ENCODE data around the gene ZNF488.
"Not testable (repeated sequence)": the region's sequence is repeated elsewhere in the genome, so short reads cannot be mapped to it uniquely, and the experiment has no call there.

The ZNF488 gene, protein sequence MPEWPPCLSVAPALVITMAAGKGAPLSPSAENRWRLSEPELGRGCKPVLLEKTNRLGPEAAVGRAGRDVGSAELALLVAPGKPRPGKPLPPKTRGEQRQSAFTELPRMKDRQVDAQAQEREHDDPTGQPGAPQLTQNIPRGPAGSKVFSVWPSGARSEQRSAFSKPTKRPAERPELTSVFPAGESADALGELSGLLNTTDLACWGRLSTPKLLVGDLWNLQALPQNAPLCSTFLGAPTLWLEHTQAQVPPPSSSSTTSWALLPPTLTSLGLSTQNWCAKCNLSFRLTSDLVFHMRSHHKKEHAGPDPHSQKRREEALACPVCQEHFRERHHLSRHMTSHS

DNA sequence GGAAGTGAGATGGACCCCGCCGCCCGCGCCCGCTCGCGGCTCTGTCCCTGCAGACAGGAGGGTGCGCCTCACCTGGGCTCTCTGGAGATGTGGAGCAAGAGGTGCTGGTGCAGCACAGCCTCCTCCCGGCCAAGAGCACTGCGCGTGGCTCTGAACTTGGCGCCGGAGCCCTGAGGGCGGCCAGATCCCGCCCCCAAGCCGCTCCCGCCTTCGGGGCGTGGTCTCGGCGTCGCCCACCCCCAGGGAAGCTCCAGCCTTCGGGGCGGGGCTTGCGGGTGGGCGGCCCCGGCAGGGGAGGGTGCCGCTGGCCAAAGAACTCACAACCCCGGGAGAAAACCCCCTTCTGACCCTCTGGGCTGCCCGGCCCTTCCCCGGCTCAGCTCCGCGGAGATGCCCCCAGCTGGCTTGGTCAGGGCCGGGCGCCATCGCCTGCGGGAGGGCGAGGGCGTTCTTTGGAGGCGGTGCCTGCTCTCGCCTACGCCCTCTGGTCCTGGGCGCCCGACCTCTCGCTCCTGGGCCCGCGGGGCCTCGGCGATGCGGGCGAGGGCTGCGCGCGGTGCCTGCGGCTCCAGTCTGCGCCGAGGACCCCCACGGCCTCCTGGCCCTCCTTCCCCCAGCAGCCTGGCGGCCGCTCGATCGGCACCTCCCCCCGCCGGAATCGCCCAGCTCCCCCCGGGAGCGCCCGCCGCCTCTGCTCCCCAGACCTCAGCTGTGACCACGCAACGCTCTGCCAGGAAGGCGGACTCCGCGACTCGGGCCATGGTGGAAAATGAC is at the start of gene ZNF488:
ZNF488 (minus strand) TSS at position 146 of the 774 bp plus-strand sequence. CDS start 15,464 bp downstream, outside the sequence.
- Mint-ChIP-seq H3K9me3 (no peaks in the 10 kb centered on the region), H3K4me1 (peaks cover 16% of the 10 kb centered on the region), H3K27ac (no peak within 1 kb of the TSS), H3K4me3 (peak within 1 kb of the TSS; percentile 70), H3K36me3 (no peaks in the 10 kb centered on the region)
- peak; percentile 65 to 81 for DNase-seq (ENCODE audit: low spot score in 2 of 2)
- peak; percentile 87 for ATAC-seq

DNA sequence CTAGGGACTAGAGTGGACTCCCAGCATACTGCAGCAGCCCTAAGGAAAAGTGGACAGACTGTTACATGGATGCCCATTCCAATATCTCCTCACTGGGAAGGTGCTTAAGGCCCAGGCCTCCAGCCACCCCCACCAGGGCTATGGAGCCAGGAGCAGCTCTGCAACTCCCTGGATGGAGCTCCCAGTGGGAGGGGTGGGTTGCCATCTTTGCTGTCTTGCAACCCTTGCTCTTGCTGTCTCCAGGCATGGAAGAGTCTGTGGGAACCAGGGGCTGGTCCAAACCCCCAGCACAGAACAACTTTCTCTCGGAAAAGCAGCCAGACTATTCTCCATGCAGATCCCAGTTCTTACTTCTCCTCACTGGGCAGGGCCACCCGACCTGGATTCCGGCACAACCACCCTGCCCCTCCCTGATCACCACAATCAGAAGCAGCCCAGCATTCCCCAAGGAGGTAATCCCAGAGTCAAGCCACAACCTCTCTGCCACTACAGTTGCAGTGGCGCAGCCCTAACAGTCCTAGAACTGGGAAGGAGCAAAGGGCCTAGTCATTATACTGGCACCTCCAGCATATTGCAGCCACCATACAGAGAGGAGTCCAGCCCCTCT is 41.8 kb upstream of the ZNF488 start:
- Mint-ChIP-seq H3K27ac (no peak overlapping the region), H3K36me3 (no peaks in the 10 kb centered on the region), H3K9me3 (peaks cover 2% of the 10 kb centered on the region), H3K4me3 (no peak overlapping the region), H3K4me1 (no peaks in the 10 kb centered on the region)
- DNase-seq (ENCODE audit: low spot score in 2 of 2) (no peak), ATAC-seq (no peak)

DNA sequence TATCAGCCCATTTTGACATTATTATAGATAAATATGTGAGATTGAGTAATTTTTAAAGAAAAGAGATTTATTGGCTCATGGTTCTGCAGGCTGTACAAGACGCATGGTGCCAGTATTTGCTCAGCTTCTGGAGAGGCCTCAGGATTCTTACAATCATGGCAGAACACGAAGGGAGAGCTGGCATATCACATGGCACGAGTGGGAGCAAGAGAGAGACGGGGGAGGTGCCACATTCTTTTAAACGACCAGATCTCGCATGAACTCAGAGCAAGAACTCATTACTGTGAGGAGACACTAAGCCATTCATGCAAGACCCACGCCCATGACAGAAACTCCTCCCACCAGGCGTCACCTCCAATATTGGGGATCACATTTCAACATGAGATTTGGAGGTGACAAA is 40.1 kb upstream of the ZNF488 start:
- H3K4me3 Mint-ChIP-seq, result no peak overlapping the region
- H3K9me3 Mint-ChIP-seq, result peaks cover 2% of the 10 kb centered on the region
- no peaks in the 10 kb centered on the region for H3K4me1 Mint-ChIP-seq
- no peaks in the 10 kb centered on the region for H3K36me3 Mint-ChIP-seq
- ATAC-seq, result no peak
- no peak overlapping the region for H3K27ac Mint-ChIP-seq
- DNase-seq (ENCODE audit: low spot score in 2 of 2), result no peak

DNA sequence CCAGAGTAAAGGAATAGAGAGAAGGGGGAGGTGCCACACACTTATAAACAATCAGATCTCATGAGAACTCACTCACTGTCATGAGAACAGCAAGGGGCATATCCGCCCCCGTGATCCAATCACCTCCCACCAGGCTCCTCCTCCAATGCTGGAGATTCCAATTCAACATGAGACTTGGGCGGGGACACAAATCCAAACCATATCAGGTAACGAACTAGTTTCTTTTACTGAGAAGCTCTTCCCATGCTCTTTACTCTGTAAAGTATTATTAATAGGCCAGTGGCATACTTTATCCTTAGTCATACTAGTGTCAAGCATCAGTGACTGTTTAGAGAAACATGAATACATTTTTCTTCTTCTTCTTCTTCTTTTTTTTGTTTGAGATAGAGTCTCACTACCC is 39.4 kb upstream of the ZNF488 start:
- Mint-ChIP-seq H3K9me3 (peaks cover 2% of the 10 kb centered on the region), H3K4me1 (no peaks in the 10 kb centered on the region), H3K4me3 (no peak overlapping the region), H3K27ac (no peak overlapping the region), H3K36me3 (no peaks in the 10 kb centered on the region)
- DNase-seq (ENCODE audit: low spot score in 2 of 2) (no peak), ATAC-seq (no peak)

DNA sequence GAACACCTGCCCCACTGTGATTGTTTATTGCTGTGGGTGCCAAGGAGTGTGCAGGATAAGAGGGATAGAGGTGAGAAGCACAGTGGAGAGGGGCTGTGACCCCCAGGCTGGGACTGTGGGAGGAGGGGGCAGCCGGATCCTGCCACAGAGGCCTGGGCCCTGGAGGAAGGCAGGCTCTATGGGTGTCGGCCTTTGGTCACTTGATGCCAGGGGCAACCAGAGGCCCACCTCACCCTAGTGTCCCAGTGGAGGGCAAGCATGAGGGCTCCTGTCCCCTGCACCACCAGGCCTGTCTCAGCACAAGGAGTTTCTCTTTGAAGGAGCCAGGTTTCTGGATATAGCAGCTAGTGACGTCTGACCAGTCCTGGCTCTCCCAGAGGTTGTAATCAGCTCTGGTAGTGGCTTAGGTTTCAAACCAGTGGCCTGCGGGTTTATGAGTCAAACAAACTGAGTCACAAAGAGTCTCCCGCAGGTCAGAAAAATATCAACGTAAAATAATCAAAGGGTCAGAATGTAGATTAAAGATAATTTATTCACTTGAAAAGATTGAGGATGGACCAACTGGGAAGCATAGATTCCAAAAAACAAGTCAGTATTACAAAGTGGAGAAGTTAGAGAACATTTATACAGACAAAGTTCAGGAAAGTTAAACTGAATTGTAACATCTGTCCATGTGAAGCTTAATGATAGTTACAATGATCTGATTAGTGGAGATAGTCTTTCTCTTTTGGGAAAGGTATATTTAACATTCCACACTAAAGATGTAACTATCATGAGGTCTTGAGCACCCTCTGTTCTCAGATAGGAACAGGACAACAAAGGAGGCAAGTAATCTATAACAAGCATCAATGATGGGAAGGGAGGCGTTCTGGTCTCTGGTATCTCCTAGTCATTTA is 37.2 kb upstream of the ZNF488 start:
- Mint-ChIP-seq H3K27ac (no peak overlapping the region), H3K4me1 (no peaks in the 10 kb centered on the region), H3K4me3 (no peak overlapping the region), H3K36me3 (no peaks in the 10 kb centered on the region), H3K9me3 (peaks cover 2% of the 10 kb centered on the region)
- no peak for ATAC-seq
- no peak for DNase-seq (ENCODE audit: low spot score in 2 of 2)

DNA sequence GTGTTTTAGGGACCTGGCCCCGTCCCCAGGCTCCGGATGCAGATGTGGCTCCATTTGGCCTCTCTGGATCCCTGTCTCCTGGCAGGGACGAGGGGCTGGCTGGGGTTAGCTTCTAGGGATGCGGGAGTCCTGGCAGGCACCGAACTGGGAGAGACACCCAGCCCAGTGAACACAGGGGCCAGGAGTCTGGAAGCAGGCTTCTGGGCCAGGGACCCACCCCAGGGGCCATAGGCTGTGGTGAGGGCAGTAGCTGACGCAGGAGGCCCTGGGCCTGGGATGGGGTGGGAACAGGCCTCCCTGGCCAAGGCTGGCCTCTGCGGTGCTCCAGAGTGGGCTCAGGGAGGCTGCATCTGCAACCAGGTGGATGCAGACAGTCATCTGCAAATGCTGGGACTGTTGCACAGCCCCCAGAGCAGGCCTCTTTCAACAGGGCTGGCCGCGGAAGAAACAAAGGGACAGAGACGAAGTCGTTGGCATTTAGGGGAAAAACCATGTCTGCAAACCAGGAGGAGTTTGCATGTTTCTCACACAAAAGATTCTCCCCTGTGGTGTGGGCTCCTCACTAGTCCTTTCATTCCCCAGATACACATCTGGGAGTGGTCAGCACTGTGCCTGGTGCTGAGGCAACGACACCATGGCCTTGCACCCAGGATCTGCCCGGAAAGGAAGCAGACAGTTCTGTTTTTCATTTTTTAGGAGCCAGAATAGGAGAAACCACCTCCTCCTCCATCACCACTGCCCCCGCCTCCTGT is 36.4 kb upstream of the ZNF488 start:
- DNase-seq (ENCODE audit: low spot score in 2 of 2) (no peak), ATAC-seq (no peak)
- H3K4me3 Mint-ChIP-seq, result no peak overlapping the region
- no peaks in the 10 kb centered on the region for H3K36me3 Mint-ChIP-seq
- peaks cover 2% of the 10 kb centered on the region for H3K9me3 Mint-ChIP-seq
- no peaks in the 10 kb centered on the region for H3K4me1 Mint-ChIP-seq
- no peak overlapping the region for H3K27ac Mint-ChIP-seq

DNA sequence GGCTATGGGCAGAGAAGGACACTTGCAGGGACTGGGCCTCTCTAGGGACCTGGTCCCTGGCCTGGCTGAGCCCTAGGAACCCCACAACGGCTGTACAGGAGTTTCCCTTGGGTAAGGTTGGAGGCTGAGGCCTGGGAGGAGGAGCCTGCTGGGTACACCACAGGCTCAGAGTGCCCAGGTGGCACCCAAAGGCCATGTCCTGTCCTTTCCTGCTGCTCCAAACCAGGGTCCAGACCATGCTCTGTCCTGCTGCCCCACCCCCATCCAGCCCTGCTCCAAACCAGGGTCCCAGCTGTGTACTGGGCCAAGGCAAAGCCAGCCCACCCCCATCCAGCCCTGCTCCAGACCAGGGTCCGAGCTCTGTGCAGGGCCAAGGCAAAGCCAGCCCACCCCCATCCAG is 35.3 kb upstream of the ZNF488 start:
- Mint-ChIP-seq H3K27ac (no peak overlapping the region), H3K36me3 (no peaks in the 10 kb centered on the region), H3K4me3 (no peak overlapping the region), H3K4me1 (no peaks in the 10 kb centered on the region), H3K9me3 (no peaks in the 10 kb centered on the region)
- no peak for DNase-seq (ENCODE audit: low spot score in 2 of 2)
- no peak for ATAC-seq

DNA sequence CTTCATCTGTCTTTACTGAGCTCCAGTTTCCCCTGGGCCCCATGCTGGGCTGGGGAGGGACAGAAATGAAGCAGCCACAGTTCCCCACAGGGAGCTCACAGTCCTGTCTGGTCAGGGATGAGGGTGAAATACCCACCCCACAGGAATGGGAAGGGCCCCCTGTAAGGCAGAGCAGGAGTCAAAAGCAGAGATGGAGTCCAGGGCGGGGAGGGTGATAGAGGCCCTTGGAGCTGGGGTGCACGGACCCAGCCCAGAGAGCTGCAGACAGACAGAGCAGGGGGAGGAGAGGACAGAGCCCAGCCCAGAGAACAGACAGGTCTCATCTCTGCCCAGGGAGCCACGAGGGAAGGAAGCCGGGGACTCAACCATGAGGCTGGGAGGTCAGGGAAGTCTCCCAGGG is 34.9 kb upstream of the ZNF488 start:
- no peaks in the 10 kb centered on the region for H3K9me3 Mint-ChIP-seq
- no peak overlapping the region for H3K27ac Mint-ChIP-seq
- no peak overlapping the region for H3K4me3 Mint-ChIP-seq
- H3K36me3 Mint-ChIP-seq, result no peaks in the 10 kb centered on the region
- no peaks in the 10 kb centered on the region for H3K4me1 Mint-ChIP-seq
- no peak for ATAC-seq
- DNase-seq (ENCODE audit: low spot score in 2 of 2), result no peak

DNA sequence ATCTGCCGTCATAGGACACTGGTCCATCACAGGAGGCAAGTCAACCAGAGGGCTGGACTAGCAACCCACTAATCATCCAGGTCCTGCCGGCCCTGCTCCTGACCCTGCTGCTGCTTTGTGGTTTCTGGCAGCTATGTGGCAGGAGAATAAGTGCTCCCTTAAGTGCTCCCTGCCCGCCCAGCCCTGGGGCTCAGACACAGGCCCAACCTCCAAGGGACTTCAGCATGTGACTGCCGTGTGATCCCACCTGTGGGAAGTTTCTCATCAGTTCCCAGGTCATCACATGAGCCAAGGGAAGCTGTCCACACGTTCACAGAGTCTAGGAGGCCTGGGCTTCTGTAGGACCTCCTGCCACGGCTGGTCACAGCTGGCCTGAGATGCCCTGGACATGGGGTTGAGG is 34.2 kb upstream of the ZNF488 start:
- DNase-seq (ENCODE audit: low spot score in 2 of 2), result no peak
- Mint-ChIP-seq H3K9me3 (no peaks in the 10 kb centered on the region), H3K4me3 (no peak overlapping the region), H3K36me3 (no peaks in the 10 kb centered on the region), H3K27ac (no peak overlapping the region), H3K4me1 (no peaks in the 10 kb centered on the region)
- no peak for ATAC-seq

DNA sequence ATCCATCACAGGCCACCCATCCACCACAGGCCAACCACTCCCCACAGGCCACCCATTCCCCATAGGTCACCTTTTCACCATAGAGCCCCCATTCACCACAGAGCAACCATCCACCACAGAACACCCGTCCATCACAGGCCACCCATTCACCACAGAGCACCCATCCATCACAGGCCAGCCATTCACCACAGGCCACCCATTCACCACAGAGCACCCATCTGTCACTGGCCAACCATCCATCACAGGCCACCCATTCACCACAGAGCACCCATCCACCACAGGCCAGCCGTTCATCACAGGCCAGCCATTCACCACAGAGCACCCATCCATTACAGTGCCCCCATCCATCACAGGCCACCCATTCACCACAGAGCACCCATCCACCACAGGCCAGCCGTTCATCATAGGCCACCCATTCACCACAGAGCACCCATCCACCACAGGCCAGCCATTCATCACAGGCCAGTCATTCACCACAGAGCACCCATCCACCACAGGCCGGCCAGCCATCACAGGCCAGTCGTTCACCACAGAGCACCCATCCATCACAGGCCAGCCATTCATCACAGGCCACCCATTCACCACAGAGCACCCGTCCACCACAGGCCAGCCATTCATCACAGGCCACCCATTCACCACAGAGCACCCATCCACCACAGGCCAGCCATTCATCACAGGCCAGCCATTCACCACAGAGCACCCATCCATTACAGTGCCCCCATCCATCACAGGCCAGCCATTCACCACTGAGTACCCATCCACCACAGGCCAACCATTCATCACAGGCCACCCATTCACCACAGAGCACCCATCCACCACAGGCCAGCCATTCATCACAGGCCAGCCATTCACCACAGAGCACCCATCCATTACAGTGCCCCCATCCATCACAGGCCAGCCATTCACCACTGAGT is 32.5 kb upstream of the ZNF488 start:
- H3K9me3 Mint-ChIP-seq; ATAC-seq; H3K4me3 Mint-ChIP-seq; DNase-seq (ENCODE audit: low spot score in 2 of 2); H3K27ac Mint-ChIP-seq; H3K4me1 Mint-ChIP-seq; H3K36me3 Mint-ChIP-seq: not testable (repeated sequence)

DNA sequence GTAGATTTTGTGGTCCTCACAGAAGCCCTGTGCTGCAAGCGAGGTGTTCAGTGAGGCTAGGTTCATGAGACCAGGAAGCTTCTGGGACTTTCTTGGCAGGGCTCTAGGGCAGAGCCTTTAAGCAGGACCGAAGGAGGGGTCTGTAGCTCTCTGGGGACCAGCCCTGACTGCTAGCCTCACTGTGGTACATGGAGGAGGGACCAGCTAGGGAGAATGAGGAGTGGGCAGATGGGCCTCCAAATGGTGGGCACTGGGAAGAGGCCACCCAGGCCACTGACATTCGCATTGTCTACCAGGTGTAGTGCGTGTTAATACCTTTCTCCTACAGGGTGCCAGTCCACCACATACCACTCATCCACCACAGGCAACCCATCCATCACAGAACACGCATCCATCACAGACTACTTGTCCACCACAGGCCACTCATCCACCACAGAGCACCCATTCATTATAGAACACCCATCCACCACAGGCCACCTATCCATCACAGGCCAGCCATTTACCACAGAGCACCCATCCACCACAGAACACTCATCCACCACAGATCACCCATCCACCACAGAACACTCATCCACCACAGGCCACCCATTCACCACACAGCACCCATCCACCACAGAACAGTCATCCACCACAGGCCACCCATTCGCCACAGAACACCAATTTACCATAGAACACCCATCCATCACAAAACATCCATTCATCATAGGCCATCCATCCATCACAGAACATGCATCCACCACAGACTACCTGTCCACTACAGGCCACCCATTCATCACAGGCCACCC is 31.6 kb upstream of the ZNF488 start:
- no peaks in the 10 kb centered on the region for H3K4me1 Mint-ChIP-seq
- no peaks in the 10 kb centered on the region for H3K9me3 Mint-ChIP-seq
- H3K36me3 Mint-ChIP-seq, result no peaks in the 10 kb centered on the region
- H3K4me3 Mint-ChIP-seq, result no peak overlapping the region
- H3K27ac Mint-ChIP-seq, result no peak overlapping the region
- DNase-seq (ENCODE audit: low spot score in 2 of 2) (no peak), ATAC-seq (peak; percentile 68)

DNA sequence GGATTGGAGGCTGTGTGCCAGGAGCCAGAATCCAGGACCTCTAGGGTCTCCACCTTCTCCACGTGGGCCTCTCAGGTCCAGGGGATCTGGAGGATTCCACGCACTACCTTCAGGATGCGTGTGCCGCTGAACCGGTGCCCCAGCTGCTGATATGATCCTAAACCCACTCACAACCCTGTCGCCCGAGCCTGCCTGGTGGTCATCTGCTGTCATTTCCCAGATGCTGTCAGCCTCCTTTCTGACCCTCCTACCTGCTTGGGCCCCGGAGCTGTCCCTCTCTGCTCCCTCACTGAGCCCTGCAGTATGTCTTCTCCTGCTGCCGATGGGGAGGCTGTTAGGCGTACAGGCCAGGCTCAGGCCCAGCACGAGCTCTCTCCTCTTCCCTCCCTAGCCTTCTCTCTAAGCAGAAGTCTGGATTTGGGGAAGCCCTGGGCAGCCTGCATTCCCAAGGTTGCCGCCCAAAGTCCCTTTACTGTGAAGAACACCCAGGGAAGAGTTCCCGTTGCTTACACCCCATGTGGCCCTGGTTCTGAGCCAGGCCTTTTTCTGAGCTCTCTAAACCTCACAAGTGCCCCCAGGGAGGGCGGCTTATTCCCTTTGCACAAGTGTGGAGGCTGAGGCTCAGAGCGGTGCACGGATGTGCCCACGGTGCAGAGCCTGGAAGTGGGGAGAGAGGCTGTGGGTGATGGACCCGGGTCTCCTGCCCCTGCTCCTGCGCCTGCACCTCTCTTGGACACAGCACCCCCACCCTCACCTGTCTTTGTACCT is 30.8 kb upstream of the ZNF488 start:
- H3K9me3 Mint-ChIP-seq, result no peaks in the 10 kb centered on the region
- H3K27ac Mint-ChIP-seq, result no peak overlapping the region
- no peaks in the 10 kb centered on the region for H3K36me3 Mint-ChIP-seq
- no peaks in the 10 kb centered on the region for H3K4me1 Mint-ChIP-seq
- H3K4me3 Mint-ChIP-seq, result no peak overlapping the region
- no peak for DNase-seq (ENCODE audit: low spot score in 2 of 2)
- no peak for ATAC-seq

DNA sequence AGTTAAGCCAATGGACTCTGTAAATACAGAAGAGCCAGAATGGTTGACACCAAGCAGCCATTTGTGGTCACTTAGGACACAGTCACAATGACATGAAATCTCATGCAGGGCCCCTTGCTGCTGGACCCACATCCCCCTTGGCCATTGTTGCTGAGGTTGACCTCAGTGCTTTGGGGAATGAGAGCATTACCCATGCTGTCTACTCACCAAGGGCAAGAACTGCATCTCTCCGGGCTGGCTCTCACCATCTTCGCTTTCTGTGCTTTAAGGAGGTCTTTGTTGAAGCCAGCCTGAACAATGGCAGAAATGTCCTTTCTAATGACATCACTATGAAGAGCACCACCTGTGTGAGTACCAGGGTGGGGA is 30.1 kb upstream of the ZNF488 start:
- Mint-ChIP-seq H3K9me3 (no peaks in the 10 kb centered on the region), H3K36me3 (no peaks in the 10 kb centered on the region)
- no peak for ATAC-seq

More for the DNA sequence above, 30.1 kb upstream of the ZNF488 start:
- Mint-ChIP-seq H3K4me3 (no peak overlapping the region), H3K27ac (no peak overlapping the region), H3K4me1 (no peaks in the 10 kb centered on the region)
- no peak for DNase-seq (ENCODE audit: low spot score in 2 of 2)
